Loucy (cell line): ENCODE results near the gene TRIO.

Source experiments
- H2AFZ ChIP-seq: fragments of 200-600 bp; sonication (generic); 2 replicates; pipeline ENCODE4 v1.6.0; 2016; ENCODE audit warnings: antibody characterized with exemption, mild to moderate bottlenecking, low read length, moderate library complexity
- H3F3A ChIP-seq: fragments of 200-600 bp; 2 replicates; pipeline ENCODE4 v1.6.0; 2016; ENCODE audit warnings: antibody characterized with exemption, low read depth, mild to moderate bottlenecking
- H3K27me3 ChIP-seq: fragments of 200-600 bp; sonication (generic); 2 replicates; pipeline ENCODE4 v1.6.1; 2014; ENCODE audit warnings: low read length, mild to moderate bottlenecking; ENCODE audit not compliant: insufficient read depth, poor library complexity, severe bottlenecking
- H3K36me3 ChIP-seq: fragments of 200-600 bp; sonication (generic); 2 replicates; pipeline ENCODE4 v1.6.1; 2016; ENCODE audit warnings: low read length; ENCODE audit not compliant: insufficient read depth
- H3K4me1 ChIP-seq: fragments of 200-600 bp; sonication (generic); 2 replicates; pipeline ENCODE4 v1.5.1; 2014; ENCODE audit warnings: low read length, mild to moderate bottlenecking; ENCODE audit not compliant: insufficient read depth, poor library complexity, severe bottlenecking
- H3K4me2 ChIP-seq: fragments of 200-600 bp; sonication (generic); 2 replicates; pipeline ENCODE4 v1.6.0; 2014; ENCODE audit warnings: antibody characterized with exemption, low read length, low read depth, mild to moderate bottlenecking; ENCODE audit not compliant: poor library complexity, severe bottlenecking
- H3K4me3 ChIP-seq: fragments of 200-600 bp; sonication (generic); 2 replicates; pipeline ENCODE4 v1.5.1; 2014; ENCODE audit warnings: low read length, mild to moderate bottlenecking, mixed read lengths; ENCODE audit not compliant: poor library complexity, severe bottlenecking
- H3K79me2 ChIP-seq: fragments of 200-600 bp; sonication (generic); 2 replicates; pipeline ENCODE4 v1.6.1; 2014; ENCODE audit warnings: low read length; ENCODE audit not compliant: insufficient read depth
- H3K9ac ChIP-seq: fragments of 200-600 bp; sonication (generic); 2 replicates; pipeline ENCODE4 v1.6.0; 2014; ENCODE audit warnings: mild to moderate bottlenecking, low read depth, low read length, moderate library complexity; ENCODE audit not compliant: poor library complexity, severe bottlenecking
- H3K9me2 ChIP-seq: fragments of 200-600 bp; sonication (generic); replicated peaks from 2 replicates; pipeline ENCODE4 v1.6.1; 2016; ENCODE audit warnings: low read depth, low read length, mixed read lengths
- H3K9me3 ChIP-seq: fragments of 200-600 bp; sonication (generic); 2 replicates; pipeline ENCODE4 v1.6.1; 2014; ENCODE audit warnings: mild to moderate bottlenecking, antibody characterized with exemption, low read length, low read depth; ENCODE audit not compliant: insufficient read depth
- H4K20me1 ChIP-seq: fragments of 200-600 bp; sonication (generic); 2 replicates; pipeline ENCODE4 v1.6.0; 2014; ENCODE audit warnings: antibody characterized with exemption, low read length, mild to moderate bottlenecking; ENCODE audit not compliant: insufficient read depth, poor library complexity, severe bottlenecking
- CTCF ChIP-seq: fragments of 200-600 bp; sonication (generic); conservative IDR thresholded peaks from 2 replicates; pipeline ENCODE4 v1.5.1; 2014; ENCODE audit warnings: mild to moderate bottlenecking, antibody characterized with exemption, low read length
- EZH2phosphoT487 ChIP-seq: fragments of 200-600 bp; IDR thresholded peaks from 2 replicates; pipeline ENCODE4 v1.6.1; 2018; ENCODE audit warnings: antibody characterized with exemption, mild to moderate bottlenecking, moderate library complexity, borderline replicate concordance

Gene TRIO

GRCh38 chr5:14348142-14348541, 205.0 kb downstream of the TRIO start:
- peaks cover 25% of the 10 kb centered on the region; the same call in 1 of the 2 replicates for H3K36me3 ChIP-seq
- H3K4me3 ChIP-seq: no peak overlapping the region
- no peaks in the 10 kb centered on the region for H3K9me2 ChIP-seq
- no peaks in the 10 kb centered on the region for H3F3A ChIP-seq
- H3K79me2 ChIP-seq: no peaks in the 10 kb centered on the region
- H3K9me3 ChIP-seq: no peaks in the 10 kb centered on the region
- no peaks in the 10 kb centered on the region for H4K20me1 ChIP-seq
- no peak overlapping the region for H2AFZ ChIP-seq
- H3K9ac ChIP-seq: no peak overlapping the region
- no peaks in the 10 kb centered on the region for H3K4me1 ChIP-seq
- TF ChIP-seq EZH2phosphoT487 (no peak), CTCF (no peak)
- no peaks in the 10 kb centered on the region for H3K27me3 ChIP-seq
- H3K4me2 ChIP-seq: no peak overlapping the region

- Histone ChIP-seq H3K9me2 (no peaks in the 10 kb centered on the region), H3K4me2 (no peak overlapping the region), H3K79me2 (no peaks in the 10 kb centered on the region), H3K9me3 (no peaks in the 10 kb centered on the region), H2AFZ (no peak overlapping the region), H3F3A (no peaks in the 10 kb centered on the region), H3K9ac (no peak overlapping the region), H3K36me3 (peaks cover 17% of the 10 kb centered on the region; the same call in 1 of the 2 replicates), H3K27me3 (no peaks in the 10 kb centered on the region), H3K4me3 (no peak overlapping the region), H3K4me1 (no peaks in the 10 kb centered on the region), H4K20me1 (no peaks in the 10 kb centered on the region)
- TF ChIP-seq CTCF (no peak), EZH2phosphoT487 (no peak)
These were observed 205.9 kb downstream of the TRIO start for GRCh38 chr5:14349029-14349428.

GRCh38 chr5:14351086-14351661, 208.0 kb downstream of the TRIO start:
- no peaks in the 10 kb centered on the region for H3K79me2 ChIP-seq
- no peaks in the 10 kb centered on the region for H3K9me2 ChIP-seq
- no peak overlapping the region for H2AFZ ChIP-seq
- no peak overlapping the region for H3K9ac ChIP-seq
- TF ChIP-seq CTCF: no peak
- TF ChIP-seq EZH2phosphoT487: no peak
- no peaks in the 10 kb centered on the region for H3F3A ChIP-seq
- H3K9me3 ChIP-seq: no peaks in the 10 kb centered on the region
- H3K27me3 ChIP-seq: no peaks in the 10 kb centered on the region
- no peak overlapping the region for H3K4me3 ChIP-seq
- no peaks in the 10 kb centered on the region for H4K20me1 ChIP-seq
- H3K36me3 ChIP-seq: peaks cover 13% of the 10 kb centered on the region; the same call in 1 of the 2 replicates
- H3K4me1 ChIP-seq: no peaks in the 10 kb centered on the region
- H3K4me2 ChIP-seq: no peak overlapping the region
